Endometrium (tissue), 2 donors: ENCODE results near the gene PPP1R14B.

Experiments
- FAIRE-seq: peaks from 2 replicates; lab custom pipeline; 2012; peaks lifted over from hg19 to GRCh38; lab: Jason Lieb, UNC
- donor health status: control.
- donor health status: control.

The PPP1R14B gene

GRCh38 chr11:64281957-64282770 is 35.4 kb upstream of the PPP1R14B start:
- FAIRE-seq, result no peak

- FAIRE-seq, result no peak
Observed at GRCh38 chr11:64278576-64279190, 31.9 kb upstream of the PPP1R14B start.

GRCh38 chr11:64276653-64277431 is 30.1 kb upstream of the PPP1R14B start:
- no peak for FAIRE-seq

- FAIRE-seq, result no peak
Observed at GRCh38 chr11:64275841-64276240, 29.1 kb upstream of the PPP1R14B start.

- FAIRE-seq, result no peak
Observed at GRCh38 chr11:64275031-64275800, 28.5 kb upstream of the PPP1R14B start.

GRCh38 chr11:64269540-64270220 is 22.9 kb upstream of the PPP1R14B start:
- peak; percentile 95 for FAIRE-seq

- no peak for FAIRE-seq
Observed at GRCh38 chr11:64268893-64269539, 22.3 kb upstream of the PPP1R14B start.

- FAIRE-seq, result no peak
Observed at GRCh38 chr11:64268025-64268892, 21.5 kb upstream of the PPP1R14B start.

GRCh38 chr11:64267207-64267945 is 20.6 kb upstream of the PPP1R14B start:
- FAIRE-seq, result no peak

GRCh38 chr11:64266339-64266738 is 19.6 kb upstream of the PPP1R14B start:
- FAIRE-seq, result no peak

GRCh38 chr11:64265176-64266160 is 18.7 kb upstream of the PPP1R14B start:
- FAIRE-seq, result no peak

- no peak for FAIRE-seq
Observed at GRCh38 chr11:64264371-64264852, 17.7 kb upstream of the PPP1R14B start.

GRCh38 chr11:64263947-64264317 is 17.2 kb upstream of the PPP1R14B start:
- no peak for FAIRE-seq

GRCh38 chr11:64263021-64263946 is 16.5 kb upstream of the PPP1R14B start:
- no peak for FAIRE-seq

GRCh38 chr11:64262271-64263002 is 15.7 kb upstream of the PPP1R14B start:
- FAIRE-seq, result no peak

- no peak for FAIRE-seq
Observed at GRCh38 chr11:64261556-64262080, 14.9 kb upstream of the PPP1R14B start.
